Lower leg skin (tissue), 3 donors: ENCODE measurements around the gene CYFIP1.

Experiments
- POLR2A ChIP-seq, 2 donors: fragments of 450-650 bp; IDR thresholded peaks; one replicate each; pipeline ENCODE4 v1.6.1; 2016 to 2017; ENCODE audit warnings: antibody characterized with exemption in 2 of 2, mild to moderate bottlenecking in 1 of 2, moderate library complexity in 1 of 2
- TF ChIP-seq, protein P1 (sequence below), 3 donors: fragments of 450-650 bp; IDR thresholded peaks; one replicate each; pipeline ENCODE4 v1.5.1; 2016; ENCODE audit warnings: antibody characterized with exemption in 3 of 3, mild to moderate bottlenecking in 3 of 3, moderate library complexity in 2 of 3

DNA sequence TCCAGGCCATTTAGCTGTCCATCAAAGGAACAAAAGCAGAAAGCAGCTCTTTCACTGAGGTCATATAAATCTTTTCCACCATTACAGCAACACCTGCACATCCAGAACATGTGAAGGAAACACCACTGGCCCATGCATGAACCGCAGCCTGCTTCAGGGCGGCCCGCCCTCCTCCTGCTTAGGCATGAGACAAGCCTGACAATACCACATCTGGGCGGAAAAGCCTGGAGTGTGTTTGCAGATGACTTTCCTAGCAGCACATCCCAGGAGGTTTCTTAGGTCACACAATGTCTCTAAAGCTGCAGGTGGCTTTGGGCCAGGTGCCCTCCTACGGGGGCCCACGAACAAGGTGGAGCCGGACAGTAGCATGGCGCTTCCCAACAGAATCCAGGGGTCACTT is 19.6 kb downstream of the CYFIP1 start:
- TF ChIP-seq, protein P1, sequence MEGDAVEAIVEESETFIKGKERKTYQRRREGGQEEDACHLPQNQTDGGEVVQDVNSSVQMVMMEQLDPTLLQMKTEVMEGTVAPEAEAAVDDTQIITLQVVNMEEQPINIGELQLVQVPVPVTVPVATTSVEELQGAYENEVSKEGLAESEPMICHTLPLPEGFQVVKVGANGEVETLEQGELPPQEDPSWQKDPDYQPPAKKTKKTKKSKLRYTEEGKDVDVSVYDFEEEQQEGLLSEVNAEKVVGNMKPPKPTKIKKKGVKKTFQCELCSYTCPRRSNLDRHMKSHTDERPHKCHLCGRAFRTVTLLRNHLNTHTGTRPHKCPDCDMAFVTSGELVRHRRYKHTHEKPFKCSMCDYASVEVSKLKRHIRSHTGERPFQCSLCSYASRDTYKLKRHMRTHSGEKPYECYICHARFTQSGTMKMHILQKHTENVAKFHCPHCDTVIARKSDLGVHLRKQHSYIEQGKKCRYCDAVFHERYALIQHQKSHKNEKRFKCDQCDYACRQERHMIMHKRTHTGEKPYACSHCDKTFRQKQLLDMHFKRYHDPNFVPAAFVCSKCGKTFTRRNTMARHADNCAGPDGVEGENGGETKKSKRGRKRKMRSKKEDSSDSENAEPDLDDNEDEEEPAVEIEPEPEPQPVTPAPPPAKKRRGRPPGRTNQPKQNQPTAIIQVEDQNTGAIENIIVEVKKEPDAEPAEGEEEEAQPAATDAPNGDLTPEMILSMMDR (IDR thresholded peaks at IDR 0.05) = no peak
- TF ChIP-seq POLR2A (IDR thresholded peaks at IDR 0.05) = no peak
